ENCODE measurements around the gene TULP4.

DNA sequence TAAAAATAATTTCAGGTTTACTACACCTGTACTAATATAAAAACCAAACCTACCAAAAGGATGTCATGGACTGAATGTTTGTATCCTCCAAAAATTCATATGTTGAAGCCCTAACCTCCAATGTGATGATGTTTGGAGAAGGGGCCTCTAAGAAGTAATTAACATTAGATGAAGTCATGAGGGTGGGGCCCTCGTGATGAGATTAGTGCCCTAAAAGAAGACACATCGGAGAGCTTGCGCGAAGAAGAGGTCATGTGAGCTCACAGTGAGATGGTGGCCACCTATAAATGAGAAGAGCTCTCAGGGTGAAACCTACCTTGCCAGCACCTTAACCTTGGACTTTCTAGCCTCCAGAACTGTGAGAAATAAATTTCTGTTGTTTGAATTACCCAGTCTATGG lies 20.8 kb downstream of the TULP4 start:
- TF ChIP-seq, protein P1, sequence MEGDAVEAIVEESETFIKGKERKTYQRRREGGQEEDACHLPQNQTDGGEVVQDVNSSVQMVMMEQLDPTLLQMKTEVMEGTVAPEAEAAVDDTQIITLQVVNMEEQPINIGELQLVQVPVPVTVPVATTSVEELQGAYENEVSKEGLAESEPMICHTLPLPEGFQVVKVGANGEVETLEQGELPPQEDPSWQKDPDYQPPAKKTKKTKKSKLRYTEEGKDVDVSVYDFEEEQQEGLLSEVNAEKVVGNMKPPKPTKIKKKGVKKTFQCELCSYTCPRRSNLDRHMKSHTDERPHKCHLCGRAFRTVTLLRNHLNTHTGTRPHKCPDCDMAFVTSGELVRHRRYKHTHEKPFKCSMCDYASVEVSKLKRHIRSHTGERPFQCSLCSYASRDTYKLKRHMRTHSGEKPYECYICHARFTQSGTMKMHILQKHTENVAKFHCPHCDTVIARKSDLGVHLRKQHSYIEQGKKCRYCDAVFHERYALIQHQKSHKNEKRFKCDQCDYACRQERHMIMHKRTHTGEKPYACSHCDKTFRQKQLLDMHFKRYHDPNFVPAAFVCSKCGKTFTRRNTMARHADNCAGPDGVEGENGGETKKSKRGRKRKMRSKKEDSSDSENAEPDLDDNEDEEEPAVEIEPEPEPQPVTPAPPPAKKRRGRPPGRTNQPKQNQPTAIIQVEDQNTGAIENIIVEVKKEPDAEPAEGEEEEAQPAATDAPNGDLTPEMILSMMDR (conservative IDR thresholded peaks at IDR 0.05; ENCODE audit: low read depth, low read length) = no peak
- TF ChIP-seq EZH2 (IDR thresholded peaks at IDR 0.05; ENCODE audit: low read length, unreplicated experiment) = no peak

Measured in PC-3 (cell line).